VCaP (cell line): ENCODE measurements around the gene KMT2E.

Experiments used
- H3K27ac ChIP-seq: fragments of 450-650 bp; 2 replicates; pipeline ENCODE4 v1.5.1; 2017
- CTCF ChIP-seq: fragments of 450-650 bp; conservative IDR thresholded peaks from 2 replicates; pipeline ENCODE4 v1.5.1; 2017; ENCODE audit warnings: mild to moderate bottlenecking, moderate library complexity

The KMT2E gene

GRCh38 chr7:104983578-104984539 lies 30.1 kb upstream of the KMT2E start:
- H3K27ac ChIP-seq: peak overlapping the region; percentile 97; the same call in 1 of the 2 replicates
- TF ChIP-seq CTCF: peak; percentile 58

GRCh38 chr7:104984585-104985258 lies 29.3 kb upstream of the KMT2E start:
- no peak for TF ChIP-seq CTCF
- peak overlapping the region; percentile 97; the same call in 1 of the 2 replicates for H3K27ac ChIP-seq

DNA sequence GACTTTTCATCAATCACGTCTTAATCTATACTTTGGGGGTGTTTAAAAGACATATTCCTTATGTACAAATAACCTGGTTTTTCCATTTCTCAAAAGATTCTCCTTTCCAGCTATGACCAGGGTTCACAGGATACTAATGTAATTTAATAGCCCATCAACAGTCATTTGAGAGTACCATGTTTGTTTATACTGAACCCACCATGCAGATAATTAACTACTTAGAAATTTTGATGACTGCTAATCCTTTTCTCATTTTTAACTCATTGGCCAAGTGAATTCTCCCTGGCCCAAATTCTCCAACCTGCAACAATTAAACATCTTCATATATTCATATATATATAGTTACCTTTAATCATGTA lies 28.8 kb upstream of the KMT2E start:
- peak overlapping the region; percentile 97; the same call in 1 of the 2 replicates for H3K27ac ChIP-seq
- no peak for TF ChIP-seq CTCF

DNA sequence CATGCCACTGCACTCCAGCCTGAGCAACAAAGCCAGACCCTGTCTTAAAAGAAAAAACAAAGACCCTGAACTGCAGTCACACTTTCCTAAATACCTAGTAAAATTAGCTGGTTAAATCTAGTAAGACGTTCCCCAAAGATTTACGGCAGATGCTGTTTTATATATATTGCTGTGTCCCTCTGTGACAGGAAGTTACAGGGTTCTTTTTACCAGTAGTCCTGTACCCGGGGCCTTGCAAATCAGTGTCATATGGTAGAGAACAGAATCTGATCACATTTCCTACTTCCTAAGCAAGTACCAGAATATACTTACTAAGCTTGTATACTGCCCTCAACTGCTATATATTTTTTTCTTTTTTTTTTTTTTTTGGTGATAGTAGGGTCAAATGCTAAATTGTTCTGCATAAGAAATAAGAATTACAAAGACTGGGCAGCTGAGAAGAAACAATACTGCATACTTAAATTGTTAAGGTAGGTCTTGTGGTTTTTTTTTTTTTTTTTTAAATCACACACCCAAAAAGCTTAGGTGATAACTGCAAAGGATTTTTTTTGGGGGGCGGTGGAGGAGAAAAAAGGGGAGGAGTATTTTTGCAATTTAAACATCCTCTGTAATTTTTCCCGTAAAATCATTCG lies 27.3 kb upstream of the KMT2E start:
- peak overlapping the region; percentile 97; the same call in 1 of the 2 replicates for H3K27ac ChIP-seq
- no peak for TF ChIP-seq CTCF

- H3K27ac ChIP-seq: 0 out of 2 replicates have a peak overlapping the region, but pooled peaks have one; percentile 97
Measured at GRCh38 chr7:104987403-104987802, 26.6 kb upstream of the KMT2E start.

DNA sequence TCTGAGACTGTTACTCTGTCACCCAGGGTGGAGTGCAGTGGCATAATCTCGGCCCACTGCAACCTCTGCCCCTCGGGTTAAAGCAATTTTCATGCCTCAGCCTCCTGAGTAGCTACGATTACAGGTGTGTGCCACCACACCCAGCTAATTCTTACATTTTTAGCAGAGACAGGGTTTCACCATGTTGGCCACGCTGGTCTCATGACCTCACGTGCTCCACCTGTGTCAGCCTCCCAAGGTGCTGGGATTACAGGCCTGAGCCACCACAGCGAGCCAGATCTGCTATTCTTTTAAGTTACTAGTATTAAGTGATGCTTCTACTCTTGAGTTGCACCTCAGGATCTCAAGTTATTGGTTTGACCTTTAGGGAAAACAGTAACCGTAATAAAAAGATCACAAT lies 23.0 kb upstream of the KMT2E start:
- no peak for TF ChIP-seq CTCF
- no peak overlapping the region for H3K27ac ChIP-seq

- TF ChIP-seq CTCF: no peak
- H3K27ac ChIP-seq: no peak overlapping the region
Measured at GRCh38 chr7:104992306-104992705, 21.7 kb upstream of the KMT2E start.
